GM12878 (cell line): Measurements from ENCODE around the gene DENND1A. TPM values are rescaled to one million over a fixed set of nuclear protein-coding genes. Genes with fewer than 3 reads are reported as not detected.

ENCODE experiments used
- ATAC-seq: fragments of 200-7000 bp; cut with Tn5 transposase; 3 replicates; pipeline ENCODE4 v1.9.1; 2020; ENCODE audit warnings: mild to moderate bottlenecking, moderate library complexity
- BruUV-seq: library from RNA; stranded (reverse); fragments of 400-500 nt; replicated peaks from 2 replicates; lab custom pipeline; 2021; lab: Mats Ljungman, UMichigan
- CTCF ChIA-PET: fragments of 300-600 bp; sonication (Branson Sonifier 250); formaldehyde crosslinking; extraction: SDS; loops from one replicate; lab custom pipeline; 2021; ENCODE audit warnings: inconsistent platforms; lab: Yijun Ruan, JAX
- POLR2A ChIA-PET: fragments of 350-600 bp; formaldehyde crosslinking; extraction: SDS; loops from one replicate; lab custom pipeline; 2021; ENCODE audit warnings: inconsistent platforms; lab: Charles Lee
- RAD21 ChIA-PET: fragments of 300-600 bp; sonication (Branson Sonifier 250); formaldehyde crosslinking; loops from one replicate; lab custom pipeline; 2023; ENCODE audit warnings: antibody characterized with exemption; ENCODE audit not compliant: unreplicated experiment; lab: Charles Lee
- SMC1A ChIA-PET: fragments of 300-600 bp; sonication (Branson Sonifier 250); formaldehyde crosslinking; loops from one replicate; lab custom pipeline; 2023; ENCODE audit not compliant: unreplicated experiment, uncharacterized antibody; lab: Charles Lee
- DNase-seq: peaks from one replicate; pipeline ENCODE4 v3.0.0-alpha.2; 2011; ENCODE audit warnings: low read depth, low spot score
- FAIRE-seq: peaks from 3 replicates; lab custom pipeline; 2011; peaks lifted over from hg19 to GRCh38; lab: Jason Lieb, UNC
- H2AFZ ChIP-seq: 2 replicates; pipeline ENCODE4 v1.6.0; 2011; ENCODE audit warnings: low read depth, low read length, control low read depth; ENCODE audit not compliant: control insufficient read depth
- H3K27ac ChIP-seq: 2 replicates; pipeline ENCODE4 v1.5.1; 2011; ENCODE audit warnings: control low read depth; ENCODE audit not compliant: control insufficient read depth, insufficient read depth
- H3K27me3 ChIP-seq, 2 experiments: replicated peaks in 1 of 2; 2 replicates each; pipeline versions ENCODE4 v1.6.0 to v1.6.1; 2011; ENCODE audit warnings: low read length in 1 of 2; ENCODE audit not compliant: control insufficient read depth in 2 of 2, insufficient read depth in 2 of 2
- H3K36me3 ChIP-seq, 2 experiments: 2 replicates each; pipeline ENCODE4 v1.5.1; 2011; ENCODE audit warnings: low read length in 1 of 2; ENCODE audit not compliant: control insufficient read depth in 2 of 2, insufficient read depth in 2 of 2
- H3K4me1 ChIP-seq: 2 replicates; pipeline ENCODE4 v1.6.1; 2011; ENCODE audit warnings: mild to moderate bottlenecking, low read length, moderate library complexity, mixed read lengths; ENCODE audit not compliant: control insufficient read depth, insufficient read depth
- H3K4me2 ChIP-seq: 2 replicates; pipeline ENCODE4 v1.6.0; 2011; ENCODE audit warnings: control low read depth; ENCODE audit not compliant: control insufficient read depth, insufficient read depth
- H3K4me3 ChIP-seq: fragments of 200-600 bp; sonication (generic); 2 replicates; pipeline ENCODE4 v1.5.1; 2016
- H3K79me2 ChIP-seq: 2 replicates; pipeline ENCODE4 v1.6.0; 2011; ENCODE audit warnings: low read length; ENCODE audit not compliant: control insufficient read depth, insufficient read depth
- H3K9ac ChIP-seq: 2 replicates; pipeline ENCODE4 v1.8.0; 2011; ENCODE audit warnings: low read length, control low read depth, mixed read lengths; ENCODE audit not compliant: control insufficient read depth, insufficient read depth
- H3K9me3 ChIP-seq: replicated peaks from 3 replicates; pipeline ENCODE4 v1.5.1; 2011; ENCODE audit warnings: mild to moderate bottlenecking, low read length; ENCODE audit not compliant: control insufficient read depth, insufficient read depth
- H4K20me1 ChIP-seq: 2 replicates; pipeline ENCODE4 v1.6.0; 2011; ENCODE audit not compliant: control insufficient read depth, insufficient read depth
- CUX1 ChIP-seq: IDR thresholded peaks from 2 replicates; pipeline ENCODE4 v1.6.1; 2012; ENCODE audit warnings: improper control_type of control experiment, low read depth, low read length; ENCODE audit not compliant: insufficient replicate concordance
- FOXK2 ChIP-seq: fragments of 450-650 bp; IDR thresholded peaks from 2 replicates; pipeline ENCODE4 v1.6.1; 2017; ENCODE audit warnings: mild to moderate bottlenecking, moderate library complexity
- KAT2A ChIP-seq: conservative IDR thresholded peaks from 2 replicates; pipeline ENCODE4 v1.6.1; 2011; ENCODE audit warnings: low read depth, low read length; ENCODE audit not compliant: control insufficient read depth
- MAX ChIP-seq: IDR thresholded peaks from 2 replicates; pipeline ENCODE4 v1.6.1; 2012; ENCODE audit warnings: low read depth, low read length, improper control_type of control experiment
- MXI1 ChIP-seq: fragments of 150-350 bp; IDR thresholded peaks from 2 replicates; pipeline ENCODE4 v1.6.1; 2011; ENCODE audit warnings: low read depth, mild to moderate bottlenecking, inconsistent platforms, low read length, improper control_type of control experiment
- NFYA ChIP-seq: IDR thresholded peaks from 2 replicates; pipeline ENCODE4 v1.6.1; 2011; ENCODE audit warnings: low read depth, mild to moderate bottlenecking, low read length, improper control_type of control experiment, borderline replicate concordance
- PBX3 ChIP-seq: IDR thresholded peaks from 2 replicates; pipeline ENCODE4 v1.6.1; 2011; ENCODE audit warnings: mild to moderate bottlenecking, low read depth, low read length, moderate library complexity; ENCODE audit not compliant: insufficient replicate concordance
- RAD51 ChIP-seq: fragments of 450-650 bp; IDR thresholded peaks from 2 replicates; pipeline ENCODE4 v1.6.1; 2016; ENCODE audit warnings: moderate library complexity, mild to moderate bottlenecking, inconsistent platforms
- SP1 ChIP-seq: IDR thresholded peaks from one replicate; pipeline ENCODE4 v1.6.1; 2011; ENCODE audit warnings: low read depth, low read length
- SREBF2 ChIP-seq: IDR thresholded peaks from 2 replicates; pipeline ENCODE4 v1.6.1; 2012; ENCODE audit warnings: mild to moderate bottlenecking, low read length
- TCF12 ChIP-seq: IDR thresholded peaks from 2 replicates; pipeline ENCODE4 v1.6.1; 2011; ENCODE audit warnings: low read depth, mild to moderate bottlenecking, low read length
- USF2 ChIP-seq: IDR thresholded peaks from 2 replicates; pipeline ENCODE4 v1.6.1; 2011; ENCODE audit warnings: low read depth, low read length, improper control_type of control experiment, borderline replicate concordance
- ZBTB11 ChIP-seq: fragments of 450-650 bp; formaldehyde crosslinking; IDR thresholded peaks from 2 replicates; pipeline ENCODE4 v1.5.0; 2022; ENCODE audit warnings: mild to moderate bottlenecking, missing genetic modification characterization
- WGBS: methylation state at CpG from one replicate; pipeline ENCODE4 v1.1.6; 2016; ENCODE audit warnings: low lambda C conversion rate; ENCODE audit not compliant: insufficient replicate concordance, insufficient coverage; ENCODE audit errors: missing lambda C conversion rate; 5-methylcytosine and 5-hydroxymethylcytosine counted together
- in situ Hi-C: fragments of 300-500 bp; cut with MboI; formaldehyde crosslinking; loops from 9 replicates; pipeline ENCODE4 v1.14.3; 2018; ENCODE audit warnings: mixed read lengths
- intact Hi-C: fragments of 100-400 bp; cut with micrococcal nuclease; formaldehyde crosslinking; loops from one replicate; pipeline ENCODE4 v1.14.2; 2022; ENCODE audit not compliant: unreplicated experiment
- polyA plus RNA-seq, 11 experiments: library from polyadenylated mRNA; depleted of rRNA in 4 of 11; unstranded in 6 of 11; stranded (reverse) in 5 of 11; fragments of >200 nt; fragmentation: Nextera tagmentation in 4 of 11; fragmentation: Illumina TruSeq in 1 of 11; extraction: Ambion mirVana in 4 of 11; extraction: Trizol in 1 of 11; gene quantifications; 1 replicate in 1 of 11; 2 replicates in 10 of 11; pipeline versions ENCODE4 v1.2.1 to v1.2.3, GENCODE V29; 2011 to 2016; ENCODE audit warnings: inconsistent platforms in 2 of 11, missing spikeins in 2 of 11, low read depth in 1 of 11
- total RNA-seq, 4 experiments: library from RNA; depleted of rRNA in 3 of 4; stranded (reverse); fragments of >200 nt in 3 of 4; fragmentation: Illumina TruSeq in 1 of 4; extraction: Trizol in 1 of 4; gene quantifications; 2 replicates each; pipeline versions ENCODE4 v1.2.1 to v1.2.3, GENCODE V29; 2013 to 2021

Gene DENND1A
- total and polyA plus RNA-seq, 10 of the 15 experiments (the other 5 are each of a cell fraction or from before 2014, with no cell fraction given) = 14.1 to 48.6 (median 35.2) TPM

- peak overlapping the region; percentile 44; the same call in 1 of the 2 replicates for H3K4me2 ChIP-seq
- peak overlapping the region; percentile 32 for H3K27ac ChIP-seq
- ChIA-PET SMC1A (interaction anchor here (1.0 to 3.9 kb wide), 16 partner anchors 11 to 230 kb away, joined by 3 to 14 read pairs (median 4); no protein-coding TSS in a partner anchor), RAD21 (interaction anchor here (1.3 kb wide), 1 partner anchor 60 kb away, joined by 4 read pairs; no protein-coding TSS in a partner anchor), POLR2A (interaction anchor here (1.4 kb wide), 1 partner anchor 12 kb away, joined by 5 read pairs; no protein-coding TSS in a partner anchor), CTCF (interaction anchor here (0.9 to 2.3 kb wide), 4 partner anchors 16 to 184 kb away, joined by 3 to 5 read pairs (median 3); no protein-coding TSS in a partner anchor)
- peaks cover 20% of the 10 kb centered on the region for H3K4me1 ChIP-seq
- H3K36me3 ChIP-seq = no peaks in the 10 kb centered on the region; a peak in 1 of 4 replicates
- H4K20me1 ChIP-seq = no peaks in the 10 kb centered on the region
- H3K27me3 ChIP-seq = no peaks in the 10 kb centered on the region
- H3K9ac ChIP-seq = no peak overlapping the region
- in situ Hi-C loops (no loop called here), intact Hi-C loops (no loop called here)
- no peak for DNase-seq
- H3K79me2 ChIP-seq = peaks cover 11% of the 10 kb centered on the region
- 88% methylated on average over 3 of the region's 3 CpGs for WGBS
- H3K4me3 ChIP-seq = no peak overlapping the region
- no TSS peak for BruUV-seq
- H2AFZ ChIP-seq = no peak overlapping the region
- FAIRE-seq = no peak
- peak; percentile 24; the same call in 1 of the 3 replicates for ATAC-seq
- H3K9me3 ChIP-seq = no peaks in the 10 kb centered on the region
- TF ChIP-seq FOXK2 = no peak
- TF ChIP-seq MXI1 = no peak
- no peak for TF ChIP-seq SREBF2
- no peak for TF ChIP-seq SP1
- TF ChIP-seq KAT2A = no peak
- TF ChIP-seq MAX = no peak
- TF ChIP-seq ZBTB11 (CRISPR knock-in tag) = no peak
- no peak for TF ChIP-seq NFYA
- no peak for TF ChIP-seq PBX3
- TF ChIP-seq USF2 = no peak
- no peak for TF ChIP-seq RAD51
- TF ChIP-seq TCF12 = no peak
- no peak for TF ChIP-seq CUX1
Observed at GRCh38 chr9:123868002-123868401, 61.9 kb downstream of the DENND1A start.
